HG02973 (cell line): ENCODE data around the gene RPS6KB2.

Experiments used
- ATAC-seq: cut with Tn5 transposase; IDR thresholded peaks from one replicate; pipeline ENCODE4 v1.9.1; 2021; ENCODE audit warnings: moderate library complexity; ENCODE audit not compliant: unreplicated experiment

RPS6KB2 gene

GRCh38 chr11:67410369-67410831, 17.9 kb upstream of the RPS6KB2 start:
- ATAC-seq, result no peak

DNA sequence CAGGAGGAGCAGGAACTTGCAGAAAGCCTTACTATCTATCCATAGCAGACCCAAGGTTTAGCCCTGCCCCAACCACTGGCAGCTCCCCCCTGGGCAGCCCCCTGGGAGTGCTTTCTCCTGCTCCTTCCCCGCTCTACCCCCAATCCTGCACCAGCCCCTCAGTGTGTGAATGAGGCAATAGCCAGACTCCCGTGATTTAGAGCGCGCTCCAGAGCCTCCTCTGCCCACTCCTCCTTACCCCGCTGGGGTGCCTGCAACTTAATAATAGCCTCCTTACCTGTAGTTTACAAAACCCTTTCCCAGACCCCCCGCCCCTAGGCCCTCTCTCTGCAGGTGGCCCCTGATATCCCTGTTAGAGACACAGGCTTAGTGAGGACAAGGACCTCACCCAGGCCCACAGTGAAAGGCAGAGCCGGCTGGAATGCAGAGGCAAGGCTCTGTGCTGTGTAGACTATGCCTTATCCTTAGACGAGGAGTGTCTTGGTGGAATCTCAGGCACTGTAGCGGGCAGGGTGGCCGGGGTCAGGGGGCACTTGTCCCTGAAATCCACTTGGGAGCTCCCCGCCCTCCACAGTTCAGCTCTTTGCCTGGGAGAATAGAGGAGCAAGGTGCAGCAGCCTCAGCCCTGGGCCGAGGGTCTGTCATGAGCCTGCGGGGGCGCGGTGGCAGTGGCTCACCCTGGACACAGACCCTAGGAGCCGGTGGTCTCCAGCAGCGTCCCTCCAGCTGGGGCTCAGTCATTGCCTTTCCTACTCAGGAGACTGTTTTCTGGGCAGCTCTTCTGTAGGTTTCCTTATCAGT, 17.1 kb upstream of the RPS6KB2 start:
- ATAC-seq, result no peak

DNA sequence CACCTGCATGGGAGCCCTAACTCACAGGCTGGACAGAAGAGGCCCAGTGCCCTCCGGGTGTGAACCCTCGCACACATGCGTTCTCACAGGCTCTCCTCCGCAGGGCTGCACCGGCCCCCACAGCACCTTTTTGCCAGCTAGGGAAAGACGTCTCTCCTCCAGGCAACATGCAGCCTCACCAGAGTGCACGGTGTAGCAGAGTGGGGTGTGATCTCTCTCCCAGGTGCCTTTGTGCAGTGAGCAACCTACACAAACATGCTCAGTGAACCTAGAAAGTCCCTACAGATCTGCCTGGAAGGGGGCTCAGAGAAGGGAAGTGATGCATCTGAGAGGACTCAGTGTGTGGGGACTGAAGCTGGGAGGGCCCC, 16.5 kb upstream of the RPS6KB2 start:
- ATAC-seq, result no peak

GRCh38 chr11:67412495-67413179, 15.7 kb upstream of the RPS6KB2 start:
- no peak for ATAC-seq

DNA sequence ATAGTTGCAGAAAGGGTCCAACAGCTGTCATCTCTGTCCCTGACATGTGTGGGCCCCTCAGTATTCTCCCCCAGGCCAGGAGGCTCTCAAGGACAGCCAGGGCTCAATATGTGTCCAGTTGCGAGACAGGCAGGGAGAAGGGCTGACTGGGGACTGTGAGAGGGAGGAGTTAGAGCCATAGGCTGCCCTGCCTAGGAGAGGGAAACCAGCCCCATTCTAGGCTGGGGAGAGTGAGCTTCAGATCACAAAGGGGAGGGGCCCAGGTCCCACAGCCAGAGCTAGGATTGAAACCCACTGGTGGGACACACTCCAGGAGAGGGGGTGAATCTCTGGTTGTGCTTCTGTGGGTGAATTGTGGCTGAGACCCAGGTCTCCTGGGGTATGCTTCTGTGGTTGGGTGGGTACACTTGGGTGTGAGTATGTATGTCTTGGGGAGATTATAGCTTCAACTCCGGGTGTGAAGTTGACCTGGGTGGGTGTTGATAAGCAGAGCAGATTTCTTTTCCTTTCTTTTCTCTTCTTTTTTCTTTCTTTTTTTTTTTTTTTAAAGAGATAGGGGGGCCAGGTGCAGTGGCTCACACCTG, 14.9 kb upstream of the RPS6KB2 start:
- no peak for ATAC-seq

GRCh38 chr11:67415501-67416304, 12.6 kb upstream of the RPS6KB2 start, which contains the start of gene CARNS1:
TSS of gene CARNS1 (plus strand) at chr11:67415678. CDS start at chr11:67416200, 522 bp downstream.
- no peak for ATAC-seq

DNA sequence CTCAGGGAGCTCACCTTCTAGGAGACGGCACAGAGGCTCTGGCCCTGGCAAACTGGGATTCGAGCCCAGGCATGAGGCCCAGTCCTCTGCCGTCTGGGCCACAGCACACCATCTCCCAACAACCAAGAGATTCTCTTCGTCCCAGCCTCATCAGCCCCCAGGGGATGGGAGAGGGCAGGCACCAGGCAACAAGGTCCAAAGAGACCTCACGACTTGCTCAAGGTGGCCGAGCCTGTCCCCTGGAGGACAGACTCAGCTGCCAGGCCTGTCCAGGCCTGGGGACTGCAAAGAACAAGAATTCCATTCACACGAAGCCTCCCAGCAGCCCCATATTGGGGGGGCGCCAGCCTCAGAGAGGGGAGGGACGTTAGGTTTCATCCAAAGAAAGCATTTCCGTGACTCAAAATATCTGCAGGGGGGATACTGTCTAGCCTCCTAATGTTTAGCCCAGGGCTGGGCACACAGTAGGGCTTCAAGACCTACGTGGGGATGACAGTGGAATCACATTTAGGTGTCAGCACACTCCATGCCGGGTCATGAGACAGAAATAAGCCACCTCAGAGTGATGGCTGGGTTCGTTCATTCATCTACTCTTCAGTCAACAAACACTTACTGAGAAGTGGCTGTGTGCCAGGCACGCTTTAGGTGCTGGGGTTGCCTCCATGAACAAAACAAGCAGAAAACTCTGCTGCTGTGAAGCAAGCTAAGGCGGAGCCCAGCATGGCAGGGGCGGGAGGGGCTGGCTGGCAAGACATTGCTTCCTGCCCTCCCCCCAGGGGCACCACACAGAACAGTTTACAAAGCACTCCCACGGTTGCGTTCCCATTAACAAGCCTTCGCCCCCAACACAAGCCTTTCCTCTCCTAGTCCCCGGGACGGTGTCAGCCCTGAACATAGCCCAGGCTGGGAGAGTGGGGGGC, 11.6 kb upstream of the RPS6KB2 start:
- ATAC-seq, result no peak

DNA sequence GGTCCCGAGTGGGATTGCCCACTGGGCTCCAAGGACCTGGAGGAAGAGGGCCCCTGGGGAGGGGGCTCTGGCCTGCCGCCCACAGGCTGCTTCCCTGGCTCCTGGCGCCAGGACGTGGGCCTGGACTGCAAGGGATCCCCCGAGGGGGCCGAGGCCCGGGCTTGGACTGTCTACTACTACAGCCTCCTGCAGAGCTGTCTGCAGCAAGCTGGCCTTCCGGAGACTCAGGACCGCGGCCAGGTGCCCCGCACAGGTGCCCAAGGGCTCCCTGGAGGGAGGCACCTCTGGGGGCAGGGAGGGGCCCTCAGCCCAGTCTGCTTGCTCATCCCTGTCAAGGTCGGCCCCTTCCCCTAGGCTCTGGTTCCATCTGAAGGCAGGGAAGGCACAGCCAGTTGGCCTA, 10.9 kb upstream of the RPS6KB2 start:
- no peak for ATAC-seq

- ATAC-seq, result no peak
Measured at GRCh38 chr11:67418476-67419281, 9.6 kb upstream of the RPS6KB2 start.

DNA sequence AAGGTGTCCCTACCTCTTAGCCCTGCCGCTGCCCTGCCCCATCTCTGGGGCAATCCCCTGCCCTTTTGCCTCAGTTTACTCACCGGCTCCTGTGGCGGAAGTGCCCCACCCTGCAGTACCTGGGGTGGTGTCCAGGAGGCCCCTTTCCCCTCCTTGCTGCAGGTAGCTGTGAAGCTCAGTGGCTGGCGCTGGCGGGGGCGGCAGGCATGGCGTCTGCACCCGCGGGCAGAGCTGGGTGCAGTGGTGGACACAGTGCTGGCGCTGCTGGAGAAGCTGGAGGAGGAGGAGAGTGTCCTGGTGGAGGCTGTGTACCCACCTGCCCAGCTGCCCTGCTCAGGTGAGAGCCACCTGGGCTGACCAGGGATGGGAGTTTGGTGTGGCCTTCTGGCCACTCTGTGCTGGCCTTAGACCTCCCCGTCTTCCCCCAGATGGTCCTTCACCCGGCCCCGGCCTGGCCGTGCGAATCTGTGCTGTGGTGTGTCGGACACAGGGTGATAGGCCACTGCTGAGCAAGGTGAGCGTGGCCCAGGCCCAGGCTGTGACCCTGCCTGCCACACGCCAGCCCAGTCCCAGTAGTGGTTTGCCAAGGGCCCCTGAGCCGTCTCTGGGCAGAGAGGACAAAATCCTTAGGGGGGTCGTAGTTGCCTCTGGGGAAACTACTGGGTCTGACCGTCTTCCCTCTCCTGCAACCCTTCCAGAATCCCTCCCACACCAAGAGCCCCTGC, 8.8 kb upstream of the RPS6KB2 start:
- ATAC-seq, result no peak

- no peak for ATAC-seq
Measured at GRCh38 chr11:67420147-67420645, 8.1 kb upstream of the RPS6KB2 start.

GRCh38 chr11:67420646-67421429, 7.5 kb upstream of the RPS6KB2 start:
- peak; percentile 64 for ATAC-seq

DNA sequence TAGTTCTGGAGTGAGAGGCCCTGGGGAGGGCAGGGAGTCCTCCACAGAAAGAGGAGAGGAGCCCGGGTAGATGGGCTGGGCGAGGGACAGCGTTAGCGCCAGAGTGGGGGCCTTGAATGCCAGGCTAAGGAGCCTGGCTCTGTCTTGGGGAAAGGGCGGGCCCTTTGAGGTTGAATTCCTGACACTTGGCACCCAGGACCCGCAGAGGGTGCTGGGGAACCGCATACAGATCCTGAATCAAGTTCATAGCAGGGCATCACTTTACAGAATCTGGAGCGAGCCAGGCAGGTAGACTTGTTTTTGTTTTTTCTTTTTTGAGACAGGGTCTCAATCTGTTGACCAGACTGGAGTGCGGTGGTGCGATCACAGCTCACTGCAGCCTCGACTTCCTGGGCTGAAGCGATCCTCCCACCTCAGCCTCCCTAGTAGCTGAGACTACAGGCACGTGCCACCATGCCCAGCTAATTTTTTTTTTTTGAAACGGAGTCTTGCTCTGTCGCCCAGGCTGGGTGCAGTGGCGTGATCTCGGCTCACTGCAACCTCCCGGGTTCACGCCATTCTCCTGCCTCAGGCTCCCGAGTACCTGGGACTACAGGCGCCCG, 6.8 kb upstream of the RPS6KB2 start:
- ATAC-seq, result no peak

DNA sequence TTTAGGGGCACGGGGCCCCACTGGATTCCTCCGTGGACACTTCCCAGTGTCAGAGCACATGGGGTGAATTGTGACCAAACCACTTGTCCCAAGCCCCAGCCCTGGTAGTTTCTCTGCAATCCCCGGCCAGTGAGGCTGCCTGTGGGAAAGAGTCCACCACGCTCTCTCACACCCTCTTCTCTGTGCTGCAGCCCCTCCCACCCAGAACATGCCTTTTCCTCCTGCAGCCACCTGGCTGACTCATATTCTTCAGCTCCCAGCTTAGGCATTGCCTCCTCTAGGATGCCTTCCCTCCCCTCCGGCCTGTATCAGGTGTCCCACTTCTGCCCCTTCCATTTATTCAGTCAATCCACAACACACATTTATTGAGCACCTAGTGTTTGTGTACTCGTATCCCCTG, 5.4 kb upstream of the RPS6KB2 start:
- no peak for ATAC-seq

GRCh38 chr11:67423466-67423865, 4.8 kb upstream of the RPS6KB2 start:
- no peak for ATAC-seq

DNA sequence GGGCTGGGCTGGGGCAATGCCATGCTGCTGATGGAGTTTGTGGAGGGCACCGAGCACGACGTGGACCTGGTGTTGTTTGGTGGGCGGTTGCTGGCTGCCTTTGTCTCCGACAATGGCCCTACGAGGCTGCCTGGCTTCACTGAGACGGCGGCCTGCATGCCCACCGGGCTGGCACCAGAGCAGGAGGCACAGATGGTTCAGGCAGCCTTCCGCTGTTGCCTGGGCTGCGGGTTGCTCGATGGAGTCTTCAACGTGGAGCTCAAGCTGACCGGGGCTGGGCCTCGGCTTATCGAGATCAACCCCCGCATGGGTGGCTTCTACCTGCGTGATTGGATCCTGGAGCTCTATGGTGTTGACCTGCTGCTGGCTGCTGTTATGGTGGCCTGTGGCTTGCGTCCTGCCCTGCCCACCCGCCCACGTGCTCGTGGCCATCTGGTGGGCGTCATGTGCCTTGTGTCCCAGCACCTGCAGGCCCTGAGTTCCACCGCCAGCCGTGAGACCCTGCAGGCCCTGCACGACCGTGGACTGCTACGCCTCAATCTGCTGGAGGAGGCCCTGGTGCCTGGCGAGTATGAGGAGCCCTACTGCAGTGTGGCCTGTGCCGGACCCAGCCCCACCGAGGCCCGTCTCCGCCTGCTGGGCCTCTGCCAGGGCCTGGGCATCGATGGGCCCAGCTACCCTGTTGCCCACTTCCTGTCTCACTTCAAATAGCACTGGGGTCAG, 4.2 kb upstream of the RPS6KB2 start:
- ATAC-seq, result no peak
